T follicular helper cell (primary cell): ENCODE measurements around the gene ST6GALNAC3.
"Not testable (repeated sequence)": the region's sequence is repeated elsewhere in the genome, so short reads cannot be mapped to it uniquely, and the experiment has no call there.

Experiments used
- DNase-seq: peaks from one replicate; pipeline ENCODE4 v3.0.0-alpha.2; 2020; ENCODE audit warnings: low read depth

ST6GALNAC3 gene

GRCh38 chr1:76635784-76636183 lies 561.2 kb downstream of the ST6GALNAC3 start:
- no peak for DNase-seq

- DNase-seq: no peak
Measured at GRCh38 chr1:76639181-76639580, 564.6 kb downstream of the ST6GALNAC3 start.

GRCh38 chr1:76640092-76640491 lies 565.5 kb downstream of the ST6GALNAC3 start:
- DNase-seq: no peak

GRCh38 chr1:76640723-76641122 lies 566.2 kb downstream of the ST6GALNAC3 start:
- no peak for DNase-seq

DNA sequence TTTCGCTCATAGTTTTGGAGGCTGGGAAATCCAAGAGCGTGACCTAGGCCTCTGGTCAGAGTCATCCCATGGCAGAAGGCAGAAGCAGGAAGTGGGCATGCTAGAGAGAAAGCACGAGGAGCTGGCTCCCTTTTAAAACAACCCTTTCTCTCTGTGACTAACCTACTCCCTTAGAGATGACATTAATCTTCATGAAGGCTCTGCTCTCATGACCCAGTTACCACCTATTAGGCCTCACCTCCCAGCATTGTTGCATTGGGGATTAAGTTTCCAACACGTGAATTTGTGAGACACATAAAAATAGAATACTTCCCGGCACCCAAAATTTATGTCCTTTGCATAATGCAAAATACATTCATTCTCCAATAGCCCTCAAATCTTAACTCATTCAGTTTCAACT lies 569.6 kb downstream of the ST6GALNAC3 start:
- DNase-seq: no peak

DNA sequence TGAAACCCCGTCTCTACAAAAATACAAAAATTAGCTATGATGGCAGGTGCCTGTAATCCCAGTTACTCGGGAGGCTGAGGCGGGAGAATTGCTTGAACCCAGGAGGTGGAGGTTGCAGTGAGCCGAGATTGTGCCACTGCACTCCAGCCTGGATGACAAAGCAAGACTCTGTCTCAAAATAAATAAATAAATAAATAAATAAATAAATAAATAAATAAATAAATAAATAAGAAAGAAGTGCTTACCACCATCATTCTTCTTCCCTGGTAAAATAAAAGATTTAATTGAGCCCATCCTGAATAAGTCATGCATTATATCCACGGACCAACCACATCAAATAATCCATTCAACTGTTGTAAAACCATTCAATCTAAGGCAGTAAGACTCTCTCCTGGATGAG lies 578.3 kb downstream of the ST6GALNAC3 start:
- DNase-seq: not testable (repeated sequence)

DNA sequence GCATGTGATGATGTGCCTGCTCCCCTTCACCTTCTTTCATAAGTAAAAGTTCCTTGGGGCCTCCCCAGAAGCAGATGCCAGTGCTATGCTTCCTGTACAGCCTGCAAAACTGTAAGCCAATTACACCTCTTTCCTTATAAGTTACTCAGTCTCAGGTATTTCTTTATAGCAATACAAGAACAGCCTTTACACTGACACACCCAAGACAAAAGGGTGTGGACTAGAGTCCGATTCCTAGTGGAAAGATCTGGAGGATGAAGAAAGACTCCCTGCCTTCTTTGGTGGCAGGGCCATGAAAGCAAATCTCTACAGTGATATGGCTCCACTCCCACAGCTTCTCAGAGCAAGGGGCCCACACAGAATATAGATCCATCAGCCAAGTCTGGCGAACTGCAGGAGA lies 583.1 kb downstream of the ST6GALNAC3 start:
- DNase-seq: no peak

- DNase-seq: no peak
Measured at GRCh38 chr1:76659171-76659940, 584.8 kb downstream of the ST6GALNAC3 start.

DNA sequence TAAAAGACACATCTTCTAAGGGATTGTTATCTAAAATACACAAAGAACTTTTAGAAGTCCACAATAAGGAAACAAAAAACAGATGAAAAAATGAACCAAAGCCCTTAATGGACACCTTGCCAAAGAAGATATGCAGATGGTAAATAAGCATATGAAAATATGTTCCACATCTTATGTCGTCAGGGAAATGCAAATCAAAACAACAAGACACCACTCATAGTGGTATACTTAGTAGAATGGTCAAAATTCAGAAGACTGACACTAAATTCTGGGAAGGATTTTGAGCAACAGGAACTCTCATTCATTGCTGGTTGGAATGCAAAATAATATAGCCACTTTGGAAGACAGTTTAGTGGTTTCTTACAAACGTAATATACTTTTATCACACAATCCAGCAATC lies 587.0 kb downstream of the ST6GALNAC3 start:
- no peak for DNase-seq

- DNase-seq: no peak
Measured at GRCh38 chr1:76666499-76666898, 592.0 kb downstream of the ST6GALNAC3 start.

- no peak for DNase-seq
Measured at GRCh38 chr1:76668046-76668445, 593.5 kb downstream of the ST6GALNAC3 start.

GRCh38 chr1:76669131-76669530 lies 594.6 kb downstream of the ST6GALNAC3 start:
- DNase-seq: no peak

DNA sequence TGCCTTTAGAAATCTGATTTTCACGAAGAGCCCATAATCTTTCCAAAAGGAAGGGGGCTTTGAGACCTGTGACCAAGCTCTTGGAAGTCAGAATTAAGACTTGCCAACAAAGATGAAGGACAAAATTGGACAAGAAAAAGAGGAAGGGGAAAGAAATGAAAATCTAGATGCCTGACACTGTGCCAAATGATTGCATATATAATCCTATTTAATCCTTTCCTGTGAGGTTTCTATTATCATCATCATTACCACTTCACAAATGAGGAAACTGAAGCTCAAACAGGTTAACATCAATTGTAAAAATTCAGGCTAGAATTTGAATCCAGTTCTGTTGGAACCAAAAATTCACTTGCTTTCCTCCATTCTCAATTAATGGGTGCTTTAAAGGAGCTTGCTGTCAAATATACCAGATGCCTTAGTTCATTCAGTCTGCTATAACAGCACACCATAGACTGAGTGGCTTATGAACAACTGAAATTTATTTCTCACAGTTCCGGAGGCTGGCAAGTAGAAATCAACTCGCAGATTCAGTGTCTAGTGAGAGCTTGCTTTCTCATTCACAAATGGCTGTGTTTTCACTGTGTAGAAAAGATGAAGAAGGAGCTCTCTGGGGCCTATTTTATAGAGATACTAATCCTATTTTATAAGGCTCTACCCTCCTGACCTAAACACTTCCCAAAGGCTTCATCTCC lies 595.2 kb downstream of the ST6GALNAC3 start:
- DNase-seq: no peak

DNA sequence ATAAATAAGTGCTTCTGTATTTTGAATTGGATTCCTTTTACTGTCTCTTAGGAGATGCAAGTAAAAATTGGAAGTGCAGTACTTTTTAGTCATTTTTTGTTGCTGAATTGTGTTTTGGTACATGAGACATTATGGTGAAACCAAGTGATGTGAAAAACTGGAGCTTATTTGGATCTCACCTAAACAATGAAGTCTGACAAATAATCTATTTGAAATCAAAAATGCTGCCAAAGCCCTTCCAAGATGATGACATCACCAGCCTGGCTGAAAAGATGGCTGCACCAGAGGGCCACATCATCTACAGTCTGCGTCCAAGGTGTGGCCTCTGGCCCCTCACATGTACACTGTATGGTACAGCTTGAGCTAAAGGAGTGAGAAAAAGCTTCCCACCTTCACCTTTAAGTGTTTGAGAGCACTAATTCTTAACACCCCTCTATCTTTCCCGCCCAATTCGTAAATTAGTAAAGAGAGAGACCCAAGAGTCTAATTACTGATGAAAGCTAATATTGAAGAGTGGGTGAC lies 600.2 kb downstream of the ST6GALNAC3 start:
- no peak for DNase-seq

- no peak for DNase-seq
Measured at GRCh38 chr1:76677416-76678405, 603.2 kb downstream of the ST6GALNAC3 start.

DNA sequence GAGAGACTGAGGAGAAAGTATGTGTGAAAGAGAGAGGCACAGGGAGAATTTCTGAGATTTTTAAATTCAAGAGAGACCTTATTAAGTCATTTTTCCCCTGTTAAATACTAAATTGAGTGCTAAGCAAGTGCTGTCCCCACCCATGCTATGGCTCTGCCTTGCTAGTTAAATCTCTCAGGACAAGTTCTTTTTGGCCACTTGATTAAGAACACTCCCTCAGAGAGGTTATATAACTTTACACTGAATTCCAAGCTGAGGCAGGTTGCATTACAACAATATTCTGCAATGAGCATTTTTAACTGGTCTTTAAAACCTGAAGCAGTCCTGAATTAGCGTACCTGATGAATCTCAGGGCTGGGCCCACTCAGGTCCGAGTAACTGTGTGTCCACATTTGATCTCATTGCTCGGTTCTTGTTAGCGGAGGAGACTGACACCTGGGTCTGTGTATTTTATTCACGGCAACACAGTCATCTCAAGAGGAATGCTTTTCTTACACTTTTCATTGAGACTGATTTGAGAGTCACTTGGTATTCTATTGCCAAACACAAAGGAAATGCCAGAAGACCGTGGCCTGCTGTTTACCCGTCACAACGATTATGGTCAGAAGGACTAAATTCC lies 605.1 kb downstream of the ST6GALNAC3 start:
- no peak for DNase-seq

GRCh38 chr1:76680651-76681050 lies 606.1 kb downstream of the ST6GALNAC3 start:
- DNase-seq: no peak

- DNase-seq: no peak
Measured at GRCh38 chr1:76682138-76682537, 607.6 kb downstream of the ST6GALNAC3 start.
